ENCODE results near the gene HOXB2. TPM values are rescaled to one million over a fixed set of nuclear protein-coding genes. Genes with fewer than 3 reads are reported as not detected.

HOXB2 gene
- total RNA-seq, 3 donors from 2014 or later: 0.93 to 32.4 (median 3.3) TPM

GRCh38 chr17:48549914-48550501 lies 5.1 kb upstream of the HOXB2 start:
- intact Hi-C loops (cut with DNase I, micrococcal nuclease): no loop called here
- TF ChIP-seq CTCF (IDR thresholded peaks at IDR 0.05): no peak
- peaks cover 15% of the 10 kb centered on the region for H3K4me1 ChIP-seq (ENCODE audit: low read depth)
- no peak for DNase-seq
- H3K36me3 ChIP-seq (ENCODE audit: low read depth): no peaks in the 10 kb centered on the region
- H3K9me3 ChIP-seq: no peaks in the 10 kb centered on the region
- no peak for ATAC-seq
- no peak overlapping the region for H3K4me3 ChIP-seq

DNA sequence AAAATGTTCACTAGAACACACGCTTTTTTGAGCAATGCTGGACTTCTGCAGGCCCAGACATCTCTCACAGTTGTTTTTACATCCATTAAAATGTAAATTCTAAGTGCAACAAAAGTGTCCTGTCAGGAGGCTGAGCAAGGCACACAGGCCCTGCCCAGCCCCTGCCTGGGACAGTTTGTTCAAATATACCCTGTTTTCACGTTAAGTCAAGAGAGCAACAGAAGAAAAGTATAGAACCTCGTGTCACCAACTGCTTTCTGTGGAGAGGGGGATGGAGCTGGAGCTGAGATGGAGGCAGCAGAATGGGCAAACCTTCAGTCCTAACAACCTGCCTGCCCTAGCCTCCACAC lies 4.3 kb upstream of the HOXB2 start:
- Histone ChIP-seq H3K4me3 (no peak overlapping the region), H3K9me3 (no peaks in the 10 kb centered on the region), H3K4me1 (ENCODE audit: low read depth) (peaks cover 13% of the 10 kb centered on the region), H3K36me3 (ENCODE audit: low read depth) (no peaks in the 10 kb centered on the region)
- DNase-seq: no peak
- intact Hi-C loops (cut with DNase I, micrococcal nuclease): no loop called here
- no peak for ATAC-seq
- no peak for TF ChIP-seq CTCF (IDR thresholded peaks at IDR 0.05)

DNA sequence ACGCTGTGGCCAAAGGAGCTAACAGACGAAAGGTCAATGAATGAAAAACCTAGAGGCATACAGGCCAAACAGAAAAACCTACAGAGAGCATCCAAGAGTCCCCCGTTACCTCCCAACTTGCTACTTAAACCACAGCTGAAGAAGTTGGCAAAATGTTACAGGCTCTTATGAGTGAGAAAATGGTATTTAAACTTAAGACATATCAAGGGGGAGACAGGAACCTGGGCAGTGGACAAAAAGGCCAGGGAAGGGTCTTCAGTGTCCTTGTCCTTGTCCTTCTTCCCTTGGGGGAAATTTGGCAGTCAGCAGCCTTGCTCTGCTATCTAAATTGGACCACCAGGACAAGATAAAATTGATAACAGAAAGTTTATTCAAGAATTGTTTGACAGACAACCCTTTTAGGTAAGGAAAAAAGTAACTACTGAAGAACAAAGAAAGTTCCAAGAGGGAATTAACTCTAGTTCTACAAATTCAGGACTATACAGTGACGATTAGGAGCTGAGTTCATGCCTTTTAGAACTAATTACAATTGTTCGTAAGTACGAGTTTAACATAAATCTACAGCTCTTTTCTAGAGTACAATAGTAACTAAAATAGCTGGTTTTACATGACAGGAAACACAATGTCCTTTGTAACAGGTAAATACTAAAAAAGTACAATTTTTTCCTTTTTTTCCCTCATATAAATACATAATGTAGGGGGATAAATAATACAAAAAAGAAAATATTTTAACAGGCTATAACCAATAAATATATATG lies 3.8 kb upstream of the HOXB2 start:
- intact Hi-C loops (cut with DNase I, micrococcal nuclease): no loop called here
- DNase-seq: no peak
- Histone ChIP-seq H3K9me3 (no peaks in the 10 kb centered on the region), H3K36me3 (ENCODE audit: low read depth) (no peaks in the 10 kb centered on the region), H3K4me1 (ENCODE audit: low read depth) (peaks cover 15% of the 10 kb centered on the region), H3K4me3 (no peak overlapping the region)
- ATAC-seq: no peak
- TF ChIP-seq CTCF (IDR thresholded peaks at IDR 0.05): no peak

DNA sequence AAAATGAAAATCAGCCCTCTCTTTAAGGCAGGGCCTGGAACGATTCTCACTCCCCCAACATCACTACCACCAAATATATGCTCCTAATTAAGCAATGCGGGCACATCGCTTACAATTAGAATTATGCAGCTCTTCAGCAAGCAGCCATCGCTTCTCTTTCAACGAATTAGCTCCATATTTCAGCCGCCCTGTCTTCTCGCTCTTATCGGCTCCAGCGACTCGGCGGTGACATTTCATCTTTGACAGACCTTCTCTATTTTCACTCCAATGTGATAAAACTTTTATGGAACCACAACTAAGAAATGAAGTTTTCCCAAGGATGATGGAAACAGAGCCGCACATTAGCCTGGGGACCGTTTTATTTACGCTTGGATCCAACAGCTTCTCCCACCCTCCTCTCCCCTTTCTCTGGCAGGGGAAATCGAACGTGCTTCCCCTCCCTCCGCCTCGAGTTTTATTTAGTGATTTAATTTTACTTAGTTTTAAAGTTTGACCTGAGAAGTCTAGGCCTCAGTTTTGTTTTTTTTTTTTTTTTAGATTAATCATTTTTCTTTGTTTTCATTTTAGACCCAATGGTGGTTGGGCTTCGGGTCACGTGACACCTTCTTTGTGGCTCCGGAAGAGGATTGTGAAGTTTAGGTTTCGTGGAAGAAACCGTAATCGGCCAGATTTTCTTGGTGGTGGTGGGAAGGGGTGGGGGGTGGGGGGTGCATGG lies 3.1 kb upstream of the HOXB2 start:
- H3K36me3 ChIP-seq (ENCODE audit: low read depth): no peaks in the 10 kb centered on the region
- no peak for ATAC-seq
- no peaks in the 10 kb centered on the region for H3K9me3 ChIP-seq
- intact Hi-C loops (cut with DNase I, micrococcal nuclease): no loop called here
- DNase-seq: peak in 1 of 3 donors; percentile 51
- no peak overlapping the region for H3K4me3 ChIP-seq
- peaks cover 18% of the 10 kb centered on the region for H3K4me1 ChIP-seq (ENCODE audit: low read depth)
- TF ChIP-seq CTCF (IDR thresholded peaks at IDR 0.05): no peak

- peak in 1 of 3 donors; percentile 53 for DNase-seq
- Histone ChIP-seq H3K36me3 (ENCODE audit: low read depth) (no peaks in the 10 kb centered on the region), H3K4me1 (ENCODE audit: low read depth) (peaks cover 18% of the 10 kb centered on the region), H3K4me3 (no peak overlapping the region), H3K9me3 (no peaks in the 10 kb centered on the region)
- intact Hi-C loops (cut with DNase I, micrococcal nuclease): no loop called here
- peak; percentile 54 for ATAC-seq
- TF ChIP-seq CTCF (IDR thresholded peaks at IDR 0.05): no peak
These were observed 2.3 kb upstream of the HOXB2 start for GRCh38 chr17:48546924-48547807.

Measured in mucosa of descending colon (tissue), 3 donors.